NOMO-1 (cell line): ENCODE measurements around the gene ADAR.
"Not testable (repeated sequence)": the region's sequence is repeated elsewhere in the genome, so short reads cannot be mapped to it uniquely, and the experiment has no call there.

ENCODE experiments used
- DNase-seq, 2 experiments: peaks; one replicate each; lab custom pipeline; 2025; ENCODE audit not compliant: unreplicated experiment in 2 of 2; lab: John Stamatoyannopoulos, UW

The ADAR gene, protein sequence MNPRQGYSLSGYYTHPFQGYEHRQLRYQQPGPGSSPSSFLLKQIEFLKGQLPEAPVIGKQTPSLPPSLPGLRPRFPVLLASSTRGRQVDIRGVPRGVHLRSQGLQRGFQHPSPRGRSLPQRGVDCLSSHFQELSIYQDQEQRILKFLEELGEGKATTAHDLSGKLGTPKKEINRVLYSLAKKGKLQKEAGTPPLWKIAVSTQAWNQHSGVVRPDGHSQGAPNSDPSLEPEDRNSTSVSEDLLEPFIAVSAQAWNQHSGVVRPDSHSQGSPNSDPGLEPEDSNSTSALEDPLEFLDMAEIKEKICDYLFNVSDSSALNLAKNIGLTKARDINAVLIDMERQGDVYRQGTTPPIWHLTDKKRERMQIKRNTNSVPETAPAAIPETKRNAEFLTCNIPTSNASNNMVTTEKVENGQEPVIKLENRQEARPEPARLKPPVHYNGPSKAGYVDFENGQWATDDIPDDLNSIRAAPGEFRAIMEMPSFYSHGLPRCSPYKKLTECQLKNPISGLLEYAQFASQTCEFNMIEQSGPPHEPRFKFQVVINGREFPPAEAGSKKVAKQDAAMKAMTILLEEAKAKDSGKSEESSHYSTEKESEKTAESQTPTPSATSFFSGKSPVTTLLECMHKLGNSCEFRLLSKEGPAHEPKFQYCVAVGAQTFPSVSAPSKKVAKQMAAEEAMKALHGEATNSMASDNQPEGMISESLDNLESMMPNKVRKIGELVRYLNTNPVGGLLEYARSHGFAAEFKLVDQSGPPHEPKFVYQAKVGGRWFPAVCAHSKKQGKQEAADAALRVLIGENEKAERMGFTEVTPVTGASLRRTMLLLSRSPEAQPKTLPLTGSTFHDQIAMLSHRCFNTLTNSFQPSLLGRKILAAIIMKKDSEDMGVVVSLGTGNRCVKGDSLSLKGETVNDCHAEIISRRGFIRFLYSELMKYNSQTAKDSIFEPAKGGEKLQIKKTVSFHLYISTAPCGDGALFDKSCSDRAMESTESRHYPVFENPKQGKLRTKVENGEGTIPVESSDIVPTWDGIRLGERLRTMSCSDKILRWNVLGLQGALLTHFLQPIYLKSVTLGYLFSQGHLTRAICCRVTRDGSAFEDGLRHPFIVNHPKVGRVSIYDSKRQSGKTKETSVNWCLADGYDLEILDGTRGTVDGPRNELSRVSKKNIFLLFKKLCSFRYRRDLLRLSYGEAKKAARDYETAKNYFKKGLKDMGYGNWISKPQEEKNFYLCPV

DNA sequence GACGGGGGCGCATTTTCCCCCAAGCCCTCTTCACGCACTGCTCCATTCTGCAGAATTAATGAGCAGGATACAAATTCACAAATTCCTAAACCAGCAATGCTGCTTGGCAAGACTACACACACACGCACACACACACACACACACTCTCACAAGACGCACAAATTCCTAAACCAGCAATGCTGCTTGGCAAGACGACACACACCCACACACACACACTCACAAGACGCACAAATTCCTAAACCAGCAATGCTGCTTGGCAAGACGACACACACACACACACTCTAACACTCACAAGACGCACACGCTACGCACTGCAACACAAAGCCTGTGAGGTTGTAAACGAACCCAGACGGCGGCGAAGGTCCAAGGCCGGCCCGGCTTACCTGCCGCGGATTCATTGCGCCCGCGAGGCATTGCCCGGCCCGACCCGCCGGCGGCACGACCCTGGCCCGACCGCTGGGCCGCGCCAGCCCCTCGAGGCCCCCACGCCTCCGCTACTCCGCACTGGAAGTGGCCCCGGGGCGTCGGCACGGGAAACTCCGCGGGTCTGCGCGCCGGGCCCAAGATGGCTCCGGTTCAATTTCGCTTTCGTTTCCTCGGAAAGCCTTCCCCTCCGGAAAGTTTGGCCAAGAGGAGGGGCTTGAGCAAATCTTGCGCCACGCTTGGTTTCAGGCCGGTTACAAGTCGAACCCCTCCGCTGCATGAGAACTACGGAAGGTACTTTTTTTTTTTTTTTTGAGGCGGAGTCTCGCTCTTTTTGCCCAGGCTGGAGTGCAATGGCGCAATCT is at the start of gene ADAR:
Gene ADAR, minus strand, starts transcription at position 578 of the 788 bp plus-strand sequence. Its CDS starts 180 bp downstream, at position 398.
- DNase-seq = peak; percentile 96 to 97

DNA sequence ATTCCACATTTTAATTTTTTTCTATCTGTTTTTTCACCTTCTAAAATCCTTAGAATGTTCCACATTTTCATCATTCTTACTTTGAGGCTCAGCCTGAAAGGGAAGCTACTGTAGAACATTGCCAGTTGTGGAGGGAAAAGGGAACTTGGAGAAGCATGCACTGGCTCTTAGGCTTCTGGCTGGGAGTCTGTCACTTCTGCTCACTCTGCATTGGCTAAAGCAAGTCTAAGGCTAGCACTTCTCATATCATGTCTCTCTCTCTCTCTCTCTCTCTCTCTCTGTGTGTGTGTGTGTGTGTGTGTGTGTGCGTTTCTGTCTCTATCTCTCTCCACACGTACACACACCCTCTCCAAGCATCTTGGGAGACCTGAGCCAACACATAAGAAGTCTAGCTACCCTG is 49.6 kb upstream of the ADAR start:
- DNase-seq = peak; percentile 29 to 73

DNA sequence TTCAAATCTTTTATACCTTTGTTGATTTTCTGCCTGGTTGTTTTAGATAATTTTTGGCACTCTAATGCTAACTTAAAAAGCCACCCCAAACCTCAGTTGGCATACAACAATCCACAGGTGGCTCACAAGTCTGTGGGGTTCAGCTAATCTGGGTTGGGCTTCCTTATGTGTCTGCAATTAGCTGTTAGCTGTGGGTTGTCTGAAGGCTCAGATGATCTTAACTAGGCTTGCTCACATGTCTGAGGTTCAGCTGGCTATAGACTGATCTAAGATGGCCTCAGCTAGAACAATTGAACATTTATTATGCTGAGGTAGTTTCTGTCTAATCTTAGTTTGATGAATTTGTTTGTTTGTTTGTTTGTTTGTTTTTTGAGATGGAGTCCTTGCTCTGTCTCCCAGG is 44.9 kb upstream of the ADAR start:
- no peak for DNase-seq

DNA sequence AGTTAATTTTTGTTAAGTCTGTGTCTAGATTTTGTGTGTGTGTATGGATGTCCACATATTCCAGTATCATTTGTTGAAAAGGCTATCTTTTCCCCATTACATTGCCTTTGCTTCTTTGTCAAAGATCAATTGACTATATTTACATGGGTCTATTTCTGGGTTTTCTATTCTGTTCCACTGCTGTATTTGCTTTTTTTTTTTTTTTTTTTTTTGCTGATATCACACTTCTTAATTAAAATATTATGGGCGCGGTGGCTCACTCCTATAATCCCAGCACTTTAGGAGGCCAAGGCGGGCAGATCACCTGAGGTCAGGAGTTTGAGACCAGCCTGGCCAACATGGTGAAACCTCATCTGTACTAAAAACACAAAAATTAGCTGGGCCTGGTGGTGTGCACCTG is 36.7 kb upstream of the ADAR start:
- not testable (repeated sequence) for DNase-seq

DNA sequence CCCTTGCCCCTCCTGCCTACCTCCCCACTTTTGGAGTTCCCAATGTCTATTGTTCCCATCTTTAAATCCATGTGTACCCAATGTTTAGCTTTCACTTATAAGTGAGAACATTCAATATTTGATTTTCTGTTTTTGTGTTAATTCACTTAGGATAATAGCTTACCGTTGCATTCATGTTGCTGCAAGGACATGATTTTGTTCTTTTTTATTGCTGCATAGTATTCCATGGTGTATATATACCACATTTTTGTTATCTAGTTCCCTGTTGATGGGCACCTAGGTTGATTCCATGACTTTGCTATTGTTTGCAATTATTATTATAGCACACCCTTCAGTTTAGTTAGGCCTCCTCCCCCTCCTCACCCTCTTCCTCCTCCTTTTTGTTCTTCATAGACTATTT is 33.5 kb upstream of the ADAR start:
- no peak for DNase-seq

DNA sequence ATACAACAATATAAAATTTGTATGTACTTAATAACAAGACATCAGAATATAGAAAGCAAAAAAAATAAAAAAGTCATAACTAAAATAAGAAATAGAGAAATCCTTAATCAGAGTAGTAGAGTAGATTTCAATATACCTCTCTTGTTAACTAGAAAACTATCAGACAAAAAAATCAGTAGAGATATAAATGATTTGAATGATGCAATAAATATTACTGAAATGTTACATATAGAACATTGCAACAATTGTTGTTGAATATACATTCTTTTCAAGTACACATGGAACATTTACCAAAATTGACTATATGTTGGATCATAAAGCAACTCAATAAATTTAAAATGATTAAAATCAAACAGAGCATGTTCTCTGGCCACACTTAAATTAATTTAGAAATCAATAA is 31.9 kb upstream of the ADAR start:
- no peak for DNase-seq

DNA sequence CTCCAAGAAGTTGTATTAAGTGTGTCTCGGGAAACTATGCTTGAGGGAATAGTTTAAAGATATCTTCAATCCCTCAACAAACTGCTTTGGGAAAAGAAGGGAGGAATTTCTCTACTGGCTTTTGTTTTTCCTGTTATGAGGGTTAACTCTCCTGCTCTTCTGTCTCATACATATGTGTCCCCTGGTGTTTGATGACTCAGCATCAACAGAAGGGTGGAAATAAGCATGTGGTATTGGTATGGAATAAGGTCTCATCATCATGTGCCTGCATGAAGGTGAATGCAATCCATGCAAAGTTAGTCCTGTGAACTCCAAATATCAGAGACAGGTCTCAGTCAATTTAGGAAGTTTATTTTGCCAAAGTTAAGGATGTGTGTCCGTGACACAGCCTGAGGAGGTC is 27.2 kb upstream of the ADAR start:
- DNase-seq = no peak

DNA sequence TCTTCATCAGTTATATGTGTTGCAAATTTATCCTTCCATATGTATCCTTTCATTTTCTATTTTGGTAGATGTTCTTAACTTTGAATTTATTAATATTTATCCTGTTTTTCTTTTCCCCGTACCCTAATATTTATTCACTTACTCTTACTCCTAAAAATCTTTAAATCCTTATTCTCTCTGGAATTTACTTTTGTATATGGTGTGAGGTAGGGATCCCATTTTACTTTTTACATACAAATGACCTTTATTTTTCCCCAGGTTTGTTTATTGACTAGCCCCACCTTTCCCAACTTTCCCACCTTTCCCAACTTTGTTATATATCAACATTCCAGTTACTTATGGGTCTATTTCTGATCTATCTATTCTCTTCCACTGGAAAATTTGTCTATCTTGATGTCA is 21.7 kb upstream of the ADAR start:
- no peak for DNase-seq

DNA sequence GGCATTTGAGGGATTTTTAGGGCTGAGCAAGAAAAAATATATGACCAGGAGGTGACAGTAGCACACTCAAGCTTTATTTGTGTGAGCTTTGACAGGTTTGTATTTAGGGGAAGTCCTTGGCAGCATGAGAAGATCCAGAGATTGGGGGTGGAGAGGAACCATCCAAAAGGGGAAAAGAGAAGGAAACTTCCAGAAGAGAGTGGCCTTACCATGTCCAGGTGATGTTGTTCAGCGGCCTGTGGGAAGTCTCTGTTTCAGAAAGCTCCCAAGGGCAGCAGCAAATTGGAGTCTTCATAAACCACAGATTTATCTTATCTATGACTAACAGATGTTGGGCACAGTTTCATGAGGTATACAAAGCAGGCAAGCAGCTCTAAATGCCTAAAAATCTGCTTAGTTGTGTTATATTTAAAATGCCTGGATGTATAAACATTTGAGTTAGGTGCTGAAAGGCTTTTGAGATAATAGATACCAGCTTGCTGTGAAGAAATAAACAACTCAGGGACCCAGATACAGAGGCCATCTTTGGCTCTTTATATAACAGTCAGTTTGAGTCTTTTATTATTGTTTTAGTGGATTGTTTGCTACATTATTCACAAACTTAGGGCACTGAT is 21.2 kb upstream of the ADAR start:
- no peak for DNase-seq

DNA sequence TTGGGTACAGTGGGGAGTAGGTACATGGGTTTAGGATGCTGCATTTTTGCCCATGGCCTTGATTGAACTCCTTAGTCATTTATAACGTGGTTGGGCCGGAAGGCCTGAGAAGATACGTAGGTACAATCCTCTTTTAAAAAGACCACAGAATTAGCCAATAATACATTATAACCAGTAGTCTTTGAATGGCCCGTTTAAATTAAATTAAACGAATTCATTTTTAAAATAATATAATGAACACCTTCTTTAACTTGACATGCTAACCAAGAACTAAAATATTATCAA is 20.1 kb upstream of the ADAR start:
- DNase-seq = peak in 1 of 2 experiments; percentile 66

DNA sequence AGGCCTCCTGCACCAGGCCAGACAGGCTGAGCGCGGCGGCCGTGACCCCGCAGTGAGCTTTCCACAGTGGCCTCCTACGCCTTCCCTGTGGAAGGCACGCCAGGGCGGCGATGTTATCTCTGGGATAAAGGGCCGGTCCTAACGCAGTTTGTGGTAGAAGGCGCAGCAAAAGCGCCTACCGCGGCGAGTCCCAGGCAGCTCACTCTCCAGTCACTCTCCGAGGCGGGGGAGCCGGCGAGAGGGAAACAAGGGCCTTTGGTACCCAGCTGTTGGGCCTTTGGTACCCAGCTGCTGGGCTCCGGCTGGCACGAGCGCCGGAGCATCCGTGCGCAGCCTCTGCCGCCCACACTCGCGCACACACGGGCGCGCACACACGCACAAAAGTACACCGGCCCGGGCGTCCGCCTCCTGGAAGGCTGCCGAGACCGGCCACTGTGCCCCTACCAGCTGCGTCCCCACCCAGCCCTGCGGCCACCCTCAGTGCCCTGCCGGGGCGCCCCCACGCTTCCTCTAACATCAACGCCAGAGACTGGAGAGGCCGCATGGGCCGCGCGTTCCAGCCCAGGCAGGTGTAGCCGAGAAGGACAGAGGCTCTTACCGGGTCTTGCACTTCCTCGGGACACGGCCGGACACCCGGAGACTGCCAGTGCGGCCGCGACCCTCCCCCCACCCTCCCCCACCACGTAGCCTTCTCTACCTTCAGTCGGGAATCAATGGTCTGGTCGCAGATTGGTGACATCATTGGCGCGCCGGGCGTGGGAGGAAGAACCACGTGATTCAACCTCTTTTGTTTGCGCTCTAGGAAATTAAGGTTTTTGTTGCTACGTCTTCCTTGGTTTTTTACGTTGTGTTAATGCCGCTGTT is 19.5 kb upstream of the ADAR start:
- peak; percentile 70 to 81 for DNase-seq

DNA sequence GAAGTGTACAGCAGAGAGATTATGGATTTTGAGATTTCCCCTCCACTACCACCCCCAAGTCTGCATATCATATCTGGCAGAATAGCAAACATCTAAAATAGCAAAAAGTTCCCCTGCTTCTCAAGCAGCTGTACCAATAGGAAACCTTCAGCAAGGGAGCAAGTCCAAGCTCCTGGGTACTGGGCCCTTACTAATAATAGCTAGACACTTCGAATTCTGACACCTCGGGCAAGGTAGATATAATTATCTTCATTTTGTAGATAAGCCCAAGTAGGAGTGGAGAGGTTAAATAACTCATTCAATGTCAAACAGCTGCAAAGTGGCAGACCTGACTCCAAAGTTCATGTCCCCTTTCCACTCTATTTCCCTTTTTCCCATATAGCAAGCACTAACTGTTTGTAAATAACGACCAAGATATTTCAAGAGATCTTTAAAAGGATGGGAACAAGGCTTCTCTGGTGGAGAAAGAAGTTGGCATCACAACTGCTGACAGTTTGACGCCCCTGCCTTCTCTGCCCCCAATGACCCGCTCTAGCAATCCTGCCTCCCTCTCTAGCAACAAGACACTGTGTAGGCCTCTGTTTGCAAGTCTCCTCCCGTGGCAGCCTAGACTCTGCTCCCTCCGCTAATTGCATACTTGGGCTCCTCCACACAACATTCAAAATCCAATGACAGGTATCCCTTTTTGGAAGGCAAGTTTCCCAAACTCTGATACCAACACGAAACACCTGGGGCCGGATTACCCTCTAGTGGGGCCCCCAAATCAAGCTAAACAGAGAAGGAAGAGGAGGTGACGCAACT is 18.7 kb upstream of the ADAR start:
- DNase-seq = peak; percentile 44 to 74

DNA sequence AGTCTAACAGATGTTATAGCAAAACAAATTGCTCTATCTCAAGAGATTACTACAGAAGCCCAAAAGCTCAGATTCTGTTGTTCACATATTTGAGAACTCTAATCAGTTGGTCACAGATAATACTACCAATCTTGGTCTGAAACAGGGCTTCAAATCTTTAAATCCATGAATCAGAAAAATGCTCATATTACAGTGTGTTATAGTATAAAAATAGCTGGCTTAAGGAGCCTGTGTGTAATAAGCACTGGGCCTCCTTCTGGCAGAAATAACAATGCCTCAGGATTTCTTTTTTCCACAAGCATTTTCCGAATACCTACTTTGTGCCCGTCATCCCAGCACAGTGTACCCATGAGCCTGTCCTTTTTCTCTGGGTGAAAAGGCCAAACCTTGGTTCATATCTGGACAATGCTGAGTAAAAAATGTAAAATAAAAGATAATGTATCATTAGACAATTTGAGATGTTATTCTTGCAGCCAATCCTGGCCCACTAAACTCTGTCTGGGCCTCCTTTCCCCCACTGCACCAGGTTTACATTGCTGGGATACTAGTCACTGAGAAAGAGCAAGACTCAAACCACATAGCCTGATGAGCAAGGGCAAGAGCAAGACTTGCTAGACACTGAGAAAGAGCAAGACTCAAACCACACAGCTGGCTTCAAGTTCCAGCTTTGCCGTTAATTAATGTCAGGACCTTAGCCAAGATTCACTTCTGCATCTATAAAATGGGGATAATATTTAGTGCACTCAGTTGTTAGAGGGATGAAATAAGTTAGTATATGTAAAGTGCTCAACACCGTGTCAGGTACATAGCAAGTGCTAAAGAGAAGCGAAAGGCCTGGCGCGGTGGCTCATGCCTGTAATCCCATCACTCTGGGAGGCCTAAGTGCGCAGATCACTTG is 17.0 kb upstream of the ADAR start:
- DNase-seq = no peak

DNA sequence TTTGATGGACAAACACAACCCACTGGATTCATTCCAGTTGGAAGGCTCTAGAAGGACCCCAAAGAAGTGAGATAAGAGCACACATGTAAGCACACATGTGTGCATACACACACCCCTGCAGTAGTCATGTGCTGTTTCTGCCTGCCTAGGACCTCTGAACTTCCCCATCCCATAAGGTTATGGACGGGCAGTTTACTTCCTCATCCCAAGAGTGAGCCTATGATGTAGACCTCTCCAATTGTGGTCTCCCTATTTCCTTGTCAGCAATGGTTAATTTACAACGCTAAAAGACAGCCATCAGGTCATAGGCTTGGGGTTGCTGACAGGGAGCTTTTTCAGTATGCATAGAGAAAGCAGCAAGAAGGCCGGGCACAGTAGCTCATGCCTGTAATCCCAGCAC is 15.4 kb upstream of the ADAR start:
- DNase-seq = peak; percentile 63 to 74

DNA sequence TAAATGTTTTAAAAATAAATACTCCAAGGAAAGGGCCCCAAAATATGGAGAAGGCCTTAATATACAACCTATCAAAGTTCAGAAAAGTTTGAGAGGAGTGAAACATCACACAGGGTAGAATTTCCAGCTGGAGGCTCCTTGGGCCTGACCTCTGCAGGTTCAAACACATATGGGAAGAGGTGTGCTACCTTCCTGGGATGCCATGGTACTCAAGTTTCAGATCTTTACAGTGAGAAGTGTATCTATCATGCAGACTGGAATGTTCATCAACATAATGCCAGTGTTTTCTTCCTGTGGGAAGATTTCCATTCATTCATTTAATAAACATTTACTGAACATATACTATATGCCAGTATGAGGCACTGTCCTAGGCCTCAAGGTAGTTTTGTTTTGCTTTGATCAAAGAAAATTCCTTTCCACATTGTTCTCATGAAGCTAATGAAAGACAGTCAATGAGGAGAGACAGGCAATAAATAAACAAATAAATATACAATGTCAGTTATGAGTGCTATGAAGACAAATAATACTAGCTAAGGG is 14.6 kb upstream of the ADAR start:
- DNase-seq = no peak

DNA sequence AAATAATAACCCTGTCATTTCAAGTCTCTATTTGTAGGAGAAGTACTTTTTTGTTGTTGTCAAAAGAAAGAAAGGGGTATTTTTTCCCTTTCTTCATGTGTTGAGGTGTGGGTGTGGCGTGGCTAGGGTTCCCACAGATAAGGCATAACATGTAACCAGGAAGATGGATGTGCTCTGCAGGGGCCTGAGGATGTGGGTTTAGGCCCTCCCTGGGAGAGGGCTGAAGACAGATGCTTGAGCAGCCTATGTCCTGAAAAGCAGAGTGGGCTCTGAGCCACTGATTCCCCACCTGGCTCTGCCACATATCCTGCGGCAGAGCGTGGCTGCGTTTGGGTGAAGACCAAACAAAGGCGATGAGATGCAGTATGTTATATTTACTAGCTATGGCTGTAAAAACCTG is 13.9 kb upstream of the ADAR start:
- no peak for DNase-seq

DNA sequence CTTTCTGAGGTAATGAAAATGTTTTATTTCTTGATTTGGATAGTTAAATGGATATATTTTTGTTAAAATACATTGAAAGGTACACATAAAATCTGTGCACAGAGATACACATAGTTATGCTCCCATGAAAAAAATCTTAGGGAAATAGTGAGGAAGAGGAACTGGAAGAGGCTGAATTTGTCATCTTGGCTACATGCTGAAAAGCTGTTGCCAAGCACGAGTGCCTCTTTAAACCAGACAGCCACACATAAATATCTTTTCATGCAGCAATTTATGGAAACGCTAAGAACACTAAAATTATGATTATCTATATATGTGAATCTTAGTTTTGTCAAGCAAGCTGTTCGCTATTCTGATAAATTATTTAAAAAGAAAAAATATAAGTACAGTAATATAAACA is 12.8 kb upstream of the ADAR start:
- no peak for DNase-seq
